GM18499 (cell line): ENCODE results near the gene AHCTF1.

Source experiments
- ATAC-seq: cut with Tn5 transposase; IDR thresholded peaks from one replicate; pipeline ENCODE4 v1.9.1; 2021; ENCODE audit warnings: moderate number of reproducible peaks; ENCODE audit not compliant: insufficient read depth, unreplicated experiment

Gene AHCTF1

DNA sequence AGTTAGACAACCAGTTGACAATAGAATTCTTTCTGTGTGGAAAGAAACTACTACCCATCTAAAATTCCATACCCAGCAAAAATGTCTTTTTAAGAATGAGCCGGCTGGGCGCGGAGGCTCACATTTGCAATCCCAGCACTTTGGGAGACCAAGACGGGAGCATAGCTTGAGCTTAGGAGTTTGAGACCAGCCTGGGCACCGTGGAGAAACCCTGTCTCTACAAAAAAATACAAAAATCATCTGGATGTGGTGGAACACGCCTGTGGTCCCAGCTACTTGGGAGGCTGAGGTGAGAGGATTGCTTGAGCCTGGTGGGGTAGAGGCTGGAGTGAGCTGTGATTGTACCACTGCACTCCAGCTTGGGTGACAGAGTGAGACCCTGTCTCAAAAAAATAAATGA, 128.4 kb downstream of the AHCTF1 start:
- ATAC-seq, result no peak

DNA sequence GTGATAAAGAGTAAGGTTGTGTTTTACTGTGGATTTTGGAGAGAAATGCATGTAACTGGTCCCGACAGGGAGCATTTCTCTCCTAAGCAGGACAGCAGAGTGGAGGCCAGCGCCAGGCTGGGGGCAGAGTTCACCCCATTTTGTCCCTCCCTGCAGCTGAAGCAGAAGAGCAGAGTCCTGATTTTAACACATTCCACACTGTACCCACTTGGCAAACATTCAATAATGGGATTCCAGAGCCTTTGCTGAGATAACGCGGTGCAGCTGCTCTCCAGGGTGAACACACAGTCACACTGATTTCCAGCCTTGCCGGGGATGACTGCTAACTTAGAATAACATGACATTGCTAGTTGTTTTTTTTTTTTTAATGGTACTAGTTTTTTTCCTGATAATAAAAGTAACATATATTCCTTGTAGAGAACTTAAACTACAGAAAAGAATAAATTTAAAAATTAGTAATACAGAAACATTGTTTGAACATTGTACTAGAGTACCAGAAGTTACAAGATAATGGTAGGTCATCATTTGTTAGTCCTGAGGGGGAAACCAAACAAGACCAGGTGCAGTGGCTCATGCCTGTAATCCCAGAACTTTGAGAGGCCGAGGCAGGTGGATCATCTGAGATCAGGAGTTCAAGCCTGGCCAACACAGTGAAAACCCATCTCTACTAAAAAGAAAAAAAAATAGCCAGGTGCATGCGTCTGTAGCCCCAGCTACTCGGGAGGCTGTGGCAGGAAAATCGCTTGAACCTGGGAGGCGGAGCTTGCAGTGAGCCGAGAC, 130.3 kb downstream of the AHCTF1 start:
- ATAC-seq, result no peak

DNA sequence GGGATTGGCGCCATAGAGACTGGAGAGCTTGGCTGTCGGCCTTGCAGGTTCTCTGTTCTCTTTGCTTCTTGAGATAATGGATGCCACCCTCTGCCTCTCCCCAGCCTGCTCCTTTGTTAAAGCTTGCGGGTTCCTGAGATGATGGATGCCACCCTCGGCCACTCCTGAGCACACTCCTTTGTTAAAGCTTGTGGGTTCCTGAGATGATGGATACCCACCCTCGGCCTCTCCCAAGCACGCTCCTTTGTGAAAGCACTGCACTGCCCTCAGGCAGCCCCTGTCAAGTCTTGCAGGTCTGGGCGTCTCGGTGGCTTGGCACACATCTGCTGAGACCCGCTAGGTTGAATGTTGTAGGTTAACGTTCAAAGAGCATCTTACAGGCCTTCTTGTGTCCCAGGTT, 131.0 kb downstream of the AHCTF1 start:
- no peak for ATAC-seq

DNA sequence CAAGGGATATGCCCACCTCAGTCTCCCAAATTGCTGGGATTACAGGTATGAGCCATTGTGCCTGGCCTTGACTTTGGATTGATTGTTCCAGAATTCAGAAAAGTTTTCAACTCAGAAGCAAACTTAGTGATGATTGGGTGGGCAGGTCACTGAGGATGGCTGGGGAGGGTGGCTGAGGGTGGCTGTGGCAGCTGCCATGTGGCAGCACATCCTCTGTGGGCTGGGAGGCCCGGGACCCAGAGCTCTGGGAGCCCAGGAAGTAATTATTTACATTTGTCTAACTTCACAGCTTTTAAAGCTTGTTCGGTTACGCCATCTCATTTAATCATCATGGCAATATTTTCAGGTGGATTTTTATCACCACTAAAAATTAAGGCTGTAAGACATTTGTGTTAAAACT, 131.4 kb downstream of the AHCTF1 start:
- ATAC-seq, result no peak

DNA sequence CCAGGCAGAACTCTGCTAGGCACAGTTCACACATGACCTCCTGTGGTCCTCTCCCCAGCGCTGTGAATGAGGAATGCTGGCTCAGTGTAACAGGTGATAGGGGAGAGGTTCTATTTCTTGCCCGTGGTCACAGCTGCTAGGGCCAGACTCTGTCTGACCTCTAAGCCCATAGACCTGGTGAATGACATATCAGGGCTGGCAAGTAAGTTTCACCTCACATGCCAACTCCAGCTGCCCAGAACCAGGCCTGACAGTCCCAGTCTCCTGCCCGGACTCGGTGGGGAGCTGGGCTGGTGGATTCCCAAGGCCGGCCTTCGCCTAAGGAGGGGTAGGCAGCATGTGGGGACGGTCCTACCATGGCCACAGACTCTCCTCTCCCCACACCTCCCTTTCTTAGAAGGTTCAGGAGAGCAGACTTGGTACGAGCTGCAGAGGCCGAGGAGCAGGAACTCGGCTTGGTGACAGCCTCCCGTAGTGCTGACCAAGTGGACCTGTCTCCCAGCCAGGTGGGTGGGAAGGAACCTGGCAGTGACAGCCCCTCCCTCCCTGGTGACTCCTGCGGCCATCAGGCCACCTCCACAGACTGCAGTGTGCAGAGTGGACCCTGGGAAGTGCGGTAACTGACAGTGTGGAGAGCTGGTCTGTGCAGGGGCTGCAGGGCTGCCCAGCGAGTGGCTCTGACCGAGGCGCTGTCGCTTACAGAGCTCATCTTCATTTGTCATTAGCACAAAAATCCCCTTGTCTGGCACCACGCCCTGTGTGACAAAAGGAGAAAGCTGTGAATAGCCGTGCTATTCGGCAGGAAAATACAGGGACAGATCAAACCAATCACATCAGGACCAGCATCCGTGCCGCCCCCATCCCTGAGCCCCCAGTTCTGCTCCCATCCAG, 132.9 kb downstream of the AHCTF1 start:
- ATAC-seq, result no peak

DNA sequence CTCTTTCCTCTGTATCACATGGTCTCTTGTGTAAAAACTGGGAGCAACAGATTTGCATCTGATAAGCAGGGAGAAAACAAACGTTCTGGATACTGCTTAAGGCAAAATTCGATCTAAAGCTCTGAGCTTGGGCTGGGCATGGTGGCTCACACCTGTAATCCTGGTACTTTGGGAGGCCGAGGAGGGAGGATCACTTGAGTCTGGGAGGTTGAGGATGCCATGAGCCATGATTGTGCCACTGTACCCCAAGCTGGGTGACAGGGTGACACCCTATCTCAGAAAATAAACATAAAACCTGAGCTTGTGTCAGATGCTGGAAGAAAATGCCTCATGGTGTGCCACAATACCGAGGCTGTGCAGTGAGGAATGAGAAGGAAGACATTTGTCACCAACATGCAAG, 133.6 kb downstream of the AHCTF1 start:
- no peak for ATAC-seq

DNA sequence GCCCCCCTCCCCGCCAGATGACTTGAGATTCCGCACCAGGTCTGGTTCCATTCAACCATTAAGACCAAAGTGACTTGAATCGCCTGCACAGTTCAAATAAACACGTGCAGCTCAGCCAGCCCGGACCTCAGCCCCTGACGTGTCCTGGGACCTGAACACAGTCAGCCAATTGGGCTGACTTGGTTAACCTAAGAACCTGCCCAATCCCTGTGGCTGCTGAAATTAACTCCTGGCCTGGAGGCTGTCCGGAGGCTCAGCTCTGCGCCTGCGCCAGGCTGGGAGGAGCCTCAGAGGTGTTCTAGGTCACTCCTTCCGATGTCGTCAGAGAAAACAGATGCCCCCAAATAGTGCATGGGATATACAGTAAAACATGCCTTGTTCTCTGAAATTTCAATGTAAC, 134.2 kb downstream of the AHCTF1 start:
- ATAC-seq, result no peak

DNA sequence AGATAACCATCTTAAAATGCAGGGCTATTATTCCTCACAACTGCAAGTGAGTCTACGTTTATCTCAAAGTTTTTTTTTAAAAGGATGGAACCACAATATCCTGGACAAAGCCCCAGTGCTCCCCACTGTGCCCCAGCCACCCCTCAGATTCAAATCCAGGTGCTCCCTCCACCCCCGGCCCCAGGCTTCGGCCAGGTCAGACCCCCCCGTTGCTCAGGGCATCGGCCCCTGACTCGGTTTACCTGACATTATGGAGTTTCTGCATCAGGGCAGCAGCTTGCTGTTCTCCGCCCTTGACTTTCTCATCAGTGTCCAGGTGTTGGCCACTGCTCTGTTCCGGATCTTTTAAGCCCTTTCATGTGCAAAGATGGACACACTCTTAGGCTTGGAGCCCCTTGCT, 134.6 kb downstream of the AHCTF1 start:
- no peak for ATAC-seq

DNA sequence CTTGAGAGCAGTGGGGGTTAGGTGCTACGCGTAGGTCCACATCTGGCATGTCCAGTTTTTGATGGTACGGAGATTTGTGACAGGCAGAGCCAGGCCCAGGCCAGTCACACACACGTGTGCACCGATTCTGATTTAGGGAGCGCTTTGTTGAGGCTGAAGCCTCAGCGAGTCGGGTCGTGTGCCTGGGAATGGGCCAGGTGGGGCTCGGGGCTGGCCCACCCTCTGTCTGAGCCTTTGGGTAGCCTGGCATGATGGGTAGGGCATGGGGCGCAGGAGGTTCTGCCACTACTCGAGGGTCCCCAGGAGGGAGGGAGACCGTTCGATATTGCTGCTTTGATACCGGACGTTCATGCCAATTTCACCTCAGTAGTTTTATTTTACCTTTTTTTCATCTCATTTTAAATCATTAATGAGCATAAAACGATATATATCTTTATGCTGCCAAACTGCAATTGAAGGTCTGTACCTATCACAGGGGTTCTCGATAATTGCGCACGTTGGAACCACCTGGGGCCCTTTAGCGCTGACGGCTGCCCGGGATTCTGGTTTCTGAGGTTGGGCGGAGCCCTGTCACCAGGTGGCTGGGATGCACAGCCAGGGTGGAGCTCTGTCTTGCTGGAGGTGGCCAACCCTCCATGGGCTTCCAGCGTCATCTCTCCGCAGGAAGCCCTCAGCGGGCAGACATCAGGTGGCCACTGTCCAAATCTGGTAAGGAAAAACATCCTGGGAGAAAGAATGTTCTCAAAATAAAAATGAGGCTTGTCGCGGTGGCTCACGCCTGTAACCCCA, 135.6 kb downstream of the AHCTF1 start:
- no peak for ATAC-seq

DNA sequence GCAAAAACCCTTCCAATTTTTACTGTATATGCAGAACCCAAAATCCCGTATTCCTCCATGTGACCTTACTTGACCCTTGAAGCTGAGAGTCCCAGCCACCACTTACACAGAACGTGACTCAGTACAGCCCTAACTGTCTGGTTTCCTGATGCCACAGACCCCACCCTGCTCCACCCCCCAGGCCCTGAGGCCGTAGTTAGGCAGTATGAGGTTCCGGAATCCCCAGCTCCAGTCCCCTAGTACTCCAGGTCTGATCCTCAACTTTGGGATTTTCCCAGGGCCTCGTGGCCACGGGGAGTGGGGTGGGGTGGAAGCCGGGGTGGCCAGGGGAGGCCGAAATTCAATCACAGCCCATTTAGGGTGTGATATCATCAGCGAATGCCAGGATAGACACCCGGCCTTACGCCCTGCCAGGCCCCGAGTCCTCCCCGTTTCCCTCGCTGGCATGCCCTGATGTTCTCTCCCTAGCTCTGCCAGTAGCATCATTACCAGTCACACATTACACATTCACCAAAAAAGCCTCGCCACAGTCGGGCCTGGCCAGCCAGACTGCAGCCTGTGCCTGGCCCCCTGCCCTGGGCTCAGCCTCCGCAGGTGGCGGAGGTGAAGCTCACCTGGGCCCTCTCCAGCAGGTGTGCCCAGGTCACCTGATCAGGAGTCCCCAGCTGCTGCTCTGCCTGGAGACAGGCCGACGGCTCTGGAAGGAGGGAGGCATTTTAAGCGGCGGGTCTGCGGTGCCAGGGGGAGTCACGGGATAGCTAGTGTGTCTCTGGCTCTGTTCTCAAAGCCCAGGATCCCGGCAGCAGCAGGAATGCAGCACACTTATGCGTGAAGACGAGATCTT, 136.7 kb downstream of the AHCTF1 start:
- ATAC-seq, result no peak

DNA sequence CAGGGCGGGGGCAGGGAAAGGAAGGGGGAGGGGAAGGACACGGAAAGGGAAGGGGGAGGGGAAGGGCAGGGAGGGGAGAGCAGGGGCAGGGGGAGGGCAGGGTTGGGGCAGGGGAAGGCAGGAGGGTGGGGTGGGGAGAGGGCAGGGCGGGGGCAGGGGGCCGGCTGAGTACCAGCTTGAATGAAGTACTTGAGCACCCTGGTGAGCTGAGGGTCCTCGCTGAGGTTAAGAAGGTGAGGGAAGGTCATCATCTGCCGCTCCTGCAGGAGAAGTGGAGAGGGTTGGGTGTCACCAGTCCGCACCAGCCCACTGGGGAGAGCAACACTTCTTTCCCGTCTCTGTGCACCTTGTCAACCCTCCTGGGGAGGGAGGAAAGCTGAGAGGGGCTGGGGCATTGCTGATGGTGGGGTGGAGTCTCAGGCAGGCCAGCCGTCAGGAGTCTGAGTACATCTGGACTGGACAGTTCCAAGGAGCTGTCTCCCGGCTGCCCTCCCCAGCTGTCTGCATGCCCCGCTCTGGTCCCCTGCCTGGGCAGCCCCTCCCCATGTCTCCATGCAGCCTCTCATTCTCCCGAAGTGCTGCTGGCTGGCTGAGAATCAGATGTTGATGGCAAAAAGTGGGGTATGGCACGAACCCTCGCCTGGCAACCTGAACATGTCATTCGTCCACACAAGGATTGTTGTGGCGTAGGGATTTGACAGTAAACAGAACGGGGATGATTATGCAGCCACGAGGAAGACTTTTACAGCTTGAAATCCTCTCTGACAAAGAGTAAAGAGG, 137.5 kb downstream of the AHCTF1 start:
- ATAC-seq, result no peak

DNA sequence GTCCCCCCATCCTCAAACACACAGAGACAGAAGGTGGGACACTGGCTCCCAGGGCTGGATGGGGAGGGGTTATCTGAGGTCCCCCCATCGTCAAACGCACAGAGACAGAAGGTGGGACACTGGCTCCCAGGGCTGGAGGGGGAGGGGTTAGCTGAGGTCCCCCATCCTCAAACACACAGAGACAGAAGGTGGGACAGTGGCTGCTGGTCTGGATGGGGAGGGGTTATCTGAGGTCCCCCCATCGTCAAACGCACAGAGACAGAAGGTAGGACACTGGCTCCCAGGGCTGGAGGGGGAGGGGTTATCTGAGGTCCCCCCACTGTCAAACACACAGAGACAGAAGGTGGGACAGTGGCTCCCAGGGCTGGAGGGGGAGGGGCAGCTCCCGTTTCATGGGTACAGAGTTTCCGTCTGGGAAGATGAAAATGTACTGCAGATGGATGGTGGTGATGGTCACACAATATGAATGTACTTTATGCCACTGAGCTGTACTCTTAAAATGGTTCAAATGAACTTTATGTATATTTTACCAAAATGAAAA, 138.3 kb downstream of the AHCTF1 start:
- no peak for ATAC-seq

DNA sequence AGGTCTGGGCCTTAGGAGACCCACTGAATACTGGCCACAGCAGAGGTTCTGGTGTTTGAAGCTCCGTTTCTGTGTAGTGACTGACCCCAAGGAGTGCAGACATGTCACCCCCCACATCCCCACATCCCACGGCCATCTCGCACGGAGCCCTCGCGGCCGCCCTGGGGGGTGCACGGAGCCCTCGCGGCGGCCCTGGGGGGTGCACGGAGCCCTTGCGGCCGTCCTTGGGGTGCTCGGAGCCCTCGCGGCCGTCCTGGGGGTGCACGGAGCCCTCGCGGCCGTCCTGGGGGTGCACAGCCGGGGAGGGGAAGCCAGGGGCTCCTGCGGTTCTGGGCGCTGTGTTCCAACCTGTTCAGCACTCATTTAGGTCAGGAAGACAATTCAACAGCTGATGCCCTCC, 139.1 kb downstream of the AHCTF1 start:
- no peak for ATAC-seq

DNA sequence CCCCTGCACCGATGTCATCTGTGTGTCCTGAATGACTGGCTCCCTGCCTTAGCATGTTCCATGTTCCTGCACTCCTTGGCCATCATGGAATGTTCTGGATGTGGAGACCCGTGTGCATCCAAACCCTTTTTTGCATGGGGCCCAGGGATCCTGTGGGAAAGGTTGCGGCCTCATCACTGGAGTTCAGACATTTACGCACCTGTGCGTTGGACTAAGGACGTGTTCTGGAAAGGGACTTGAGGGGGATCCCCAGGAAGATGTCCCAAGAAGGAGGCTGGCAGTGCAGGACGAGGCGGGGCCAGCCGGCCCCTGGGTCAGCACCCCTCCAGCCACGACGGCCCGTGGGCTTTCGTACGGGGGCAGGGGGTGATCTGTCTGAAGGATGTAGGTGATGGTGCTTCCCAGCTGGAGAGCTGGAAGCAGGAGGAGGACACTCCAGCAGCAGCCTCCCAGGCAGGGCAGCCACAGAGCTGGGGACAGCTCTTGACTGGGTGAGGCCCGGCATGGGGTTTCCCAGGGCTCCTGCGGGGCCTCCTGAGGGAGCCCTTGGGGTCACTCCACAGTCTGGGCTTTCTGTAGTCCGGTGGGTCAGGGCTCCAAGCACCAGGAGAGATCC, 140.3 kb downstream of the AHCTF1 start:
- no peak for ATAC-seq

DNA sequence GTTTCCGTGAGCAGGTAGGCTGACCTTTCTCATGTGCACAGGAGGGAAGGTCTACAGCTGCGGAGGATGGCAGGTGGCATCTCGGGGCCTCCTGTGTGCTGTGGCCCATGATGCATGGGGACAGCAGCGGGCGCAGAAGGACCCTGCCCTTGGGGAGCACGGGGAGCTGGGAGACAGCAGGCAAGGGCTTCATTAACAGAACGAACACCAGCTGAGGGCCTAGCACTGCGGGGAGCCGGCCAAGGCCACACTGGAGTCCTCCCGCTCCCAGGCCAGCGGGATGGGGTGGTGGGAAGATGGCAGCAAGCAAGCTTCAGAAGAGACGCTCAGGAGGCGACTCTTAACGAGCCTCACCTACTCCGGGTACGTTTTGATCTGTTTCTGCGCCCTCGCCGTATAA, 140.9 kb downstream of the AHCTF1 start:
- ATAC-seq, result no peak

DNA sequence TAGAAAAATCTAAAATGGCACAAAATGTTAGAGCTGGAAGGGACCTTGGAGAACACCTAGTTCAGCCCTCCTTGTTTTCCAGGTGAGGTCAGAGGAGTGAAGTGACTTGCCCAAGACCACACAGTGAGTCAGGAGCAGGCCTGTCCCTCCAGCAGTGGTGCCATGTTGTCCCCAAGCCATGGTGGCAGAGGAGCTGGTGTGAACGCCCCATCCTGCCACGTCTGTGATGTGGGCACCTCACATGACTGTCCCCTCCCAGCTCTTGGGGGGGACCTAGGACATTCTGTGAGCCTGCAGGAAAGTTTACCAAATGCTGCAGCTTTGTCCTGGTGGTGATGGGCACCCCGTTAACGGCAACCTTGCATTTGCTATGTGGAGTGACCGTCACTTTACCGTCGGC, 141.4 kb downstream of the AHCTF1 start:
- ATAC-seq, result no peak

DNA sequence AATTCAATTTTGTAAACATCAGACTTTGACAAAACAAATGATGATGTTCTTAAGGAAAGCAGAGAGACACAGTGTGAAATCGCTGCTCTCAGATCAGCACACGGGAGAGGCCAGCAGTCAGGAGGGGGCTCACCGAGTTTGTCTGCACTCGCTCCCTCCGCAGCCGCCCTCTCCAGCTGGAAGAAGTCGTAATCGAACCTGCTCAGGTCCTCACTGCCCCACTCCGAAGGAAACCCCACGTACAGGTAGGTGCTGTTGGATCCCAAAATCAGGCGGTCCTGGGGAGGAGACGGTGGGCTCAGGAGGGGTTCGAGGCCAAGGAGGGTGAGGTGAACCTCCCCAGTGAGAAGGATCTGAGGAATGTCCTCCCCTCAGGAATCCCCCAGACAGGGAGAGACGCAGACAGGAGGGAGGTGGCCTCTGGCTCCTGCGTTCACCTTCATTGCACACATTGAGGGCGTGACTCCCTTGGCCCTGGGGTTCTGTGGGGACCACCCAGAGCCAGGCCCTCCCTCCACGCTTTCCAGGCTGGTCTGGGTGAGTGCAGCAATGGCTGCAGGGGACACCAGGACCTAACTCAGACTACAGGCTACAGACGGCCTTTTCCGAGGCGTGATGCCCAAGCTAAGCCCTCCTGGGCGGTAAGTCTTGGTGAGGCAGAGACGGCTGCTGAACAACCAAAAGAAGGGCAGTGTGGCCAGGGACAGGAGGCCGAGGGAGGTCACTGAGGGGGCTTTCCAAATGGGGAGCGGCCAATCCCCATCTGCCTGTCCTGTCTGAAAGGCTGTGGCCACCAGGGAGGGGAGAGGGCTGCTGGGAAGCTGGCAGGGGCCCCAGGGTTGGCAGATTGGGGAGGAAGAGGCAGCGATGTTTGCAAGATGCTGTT, 142.1 kb downstream of the AHCTF1 start:
- no peak for ATAC-seq
